T-cell (primary cell): ENCODE results near the gene SCN8A. TPM values are rescaled to one million over a fixed set of nuclear protein-coding genes. Genes with fewer than 3 reads are reported as not detected.

ENCODE experiments used
- ATAC-seq, 4 experiments: fragments of 200-7000 bp in 3 of 4; fragments of 150-1000 bp in 1 of 4; cut with Tn5 transposase; replicated peaks in 1 of 4; 1 replicate in 3 of 4; 2 replicates in 1 of 4; pipeline ENCODE4 v1.10.0; 2021; ENCODE audit warnings: moderate library complexity in 3 of 4, mild to moderate bottlenecking in 2 of 4, moderate number of reproducible peaks in 1 of 4
- CTCF ChIA-PET, 2 donors: fragments of 300-600 bp; sonication (Branson Sonifier 250); formaldehyde crosslinking; loops; one replicate each; lab custom pipeline; 2022; ENCODE audit warnings: antibody characterized with exemption in 2 of 2; lab: Charles Lee
- POLR2A ChIA-PET, 2 donors: fragments of 300-600 bp; sonication (Branson Sonifier 250); formaldehyde crosslinking; loops; one replicate each; lab custom pipeline; 2022; ENCODE audit warnings: antibody characterized with exemption in 2 of 2; lab: Charles Lee
- DNase-seq, 35 experiments: peaks; one replicate each; pipeline versions ENCODE4 v3.0.0 to v3.0.0-alpha.2; 2013 to 2023
- H3K27ac ChIP-seq: one replicate; pipeline ENCODE4 v1.5.1; 2013; ENCODE audit warnings: low read length
- H3K27me3 ChIP-seq, 2 experiments: replicated peaks in 1 of 2; 1 replicate in 1 of 2; 2 replicates in 1 of 2; pipeline versions ENCODE4 v1.6.1 to v1.7.0; 2013; ENCODE audit warnings: low read length in 1 of 2, mixed read lengths in 1 of 2; ENCODE audit not compliant: control insufficient read depth in 2 of 2, insufficient read depth in 2 of 2; ENCODE audit errors: extremely low read depth in 1 of 2
- H3K36me3 ChIP-seq, 2 donors: 1 replicate in 1 of 2; 2 replicates in 1 of 2; pipeline versions ENCODE4 v1.6.1 to v1.7.0; 2013; ENCODE audit warnings: low read length in 1 of 2; ENCODE audit not compliant: control insufficient read depth in 2 of 2, insufficient read depth in 1 of 2; ENCODE audit errors: extremely low read depth in 1 of 2
- H3K4me1 ChIP-seq, 2 experiments: 1 replicate in 1 of 2; 2 replicates in 1 of 2; pipeline versions ENCODE4 v1.6.1 to v1.7.0; 2013; ENCODE audit warnings: low read length in 2 of 2, mixed read lengths in 1 of 2; ENCODE audit not compliant: insufficient read depth in 2 of 2, control insufficient read depth in 1 of 2; ENCODE audit errors: extremely low read depth in 1 of 2
- H3K4me3 ChIP-seq, 2 donors: 1 replicate in 1 of 2; 2 replicates in 1 of 2; pipeline versions ENCODE4 v1.5.1 to v1.7.0; 2013; ENCODE audit warnings: mild to moderate bottlenecking in 2 of 2, low read length in 1 of 2, moderate library complexity in 1 of 2; ENCODE audit not compliant: control insufficient read depth in 1 of 2; ENCODE audit errors: extremely low read depth in 1 of 2
- H3K9me3 ChIP-seq: 2 replicates; pipeline ENCODE4 v1.7.0; 2013
- H3K27ac Mint-ChIP-seq, 2 donors: one replicate each; pipeline ENCODE4 v1.8.0; 2020 to 2021; ENCODE audit warnings: mild to moderate bottlenecking in 2 of 2, mixed read lengths in 2 of 2
- H3K27me3 Mint-ChIP-seq, 2 donors: one replicate each; pipeline ENCODE4 v1.8.0; 2021 to 2022; ENCODE audit warnings: mixed read lengths in 2 of 2
- H3K36me3 Mint-ChIP-seq: one replicate; pipeline ENCODE4 v1.8.0; 2021; ENCODE audit warnings: mixed read lengths
- H3K4me1 Mint-ChIP-seq, 3 donors: one replicate each; pipeline ENCODE4 v1.8.0; 2020 to 2022; ENCODE audit warnings: mixed read lengths in 3 of 3, mild to moderate bottlenecking in 1 of 3
- H3K4me3 Mint-ChIP-seq, 3 donors: one replicate each; pipeline ENCODE4 v1.8.0; 2020 to 2022; ENCODE audit warnings: mild to moderate bottlenecking in 3 of 3, mixed read lengths in 3 of 3, moderate library complexity in 3 of 3
- H3K9me3 Mint-ChIP-seq, 3 donors: one replicate each; pipeline ENCODE4 v1.8.0; 2020 to 2022; ENCODE audit warnings: mixed read lengths in 3 of 3
- WGBS: methylation state at CpG from one replicate; pipeline ENCODE4 v1.1.5; 2013; ENCODE audit warnings: missing lambda C conversion rate; ENCODE audit not compliant: insufficient coverage; 5-methylcytosine and 5-hydroxymethylcytosine counted together
- total RNA-seq, 35 experiments: library from RNA in 6 of 35; stranded (reverse) in 6 of 35; fragments of 120-200 nt in 1 of 35; gene quantifications; one replicate each; pipeline versions ENCODE4 v1.2.1 to v1.2.4 and lab custom pipeline; 2013 to 2026

Gene SCN8A
- total RNA-seq, 5 donors from 2014 or later (not counting 1 experiment from before 2014, with no cell fraction given), result 0.41 to 1.0 (median 0.53) TPM

GRCh38 chr12:51689983-51690382, 99.0 kb downstream of the SCN8A start:
- Histone ChIP-seq H3K27me3 (peaks cover 0 to 3% of the 10 kb centered on the region in 2 experiments), H3K4me1 (peaks cover 0 to 15% of the 10 kb centered on the region in 2 experiments), H3K4me3 (no peak overlapping the region), H3K9me3 (no peaks in the 10 kb centered on the region), H3K27ac (no peak overlapping the region), H3K36me3 (no peaks in the 10 kb centered on the region)
- no peak overlapping the region for H3K27ac Mint-ChIP-seq
- peaks cover 0 to 3% of the 10 kb centered on the region in 2 donors for H3K27me3 Mint-ChIP-seq
- no peaks in the 10 kb centered on the region for H3K36me3 Mint-ChIP-seq
- ATAC-seq (no peak), DNase-seq (no peak)
- no peak overlapping the region for H3K4me3 Mint-ChIP-seq
- no CpG with 5 or more reads among the region's 4 CpGs for WGBS
- ChIA-PET POLR2A (no interaction called here), CTCF (no interaction called here)
- H3K9me3 Mint-ChIP-seq, result no peaks in the 10 kb centered on the region
- peaks cover 0 to 5% (median 4%) of the 10 kb centered on the region in 3 donors for H3K4me1 Mint-ChIP-seq

DNA sequence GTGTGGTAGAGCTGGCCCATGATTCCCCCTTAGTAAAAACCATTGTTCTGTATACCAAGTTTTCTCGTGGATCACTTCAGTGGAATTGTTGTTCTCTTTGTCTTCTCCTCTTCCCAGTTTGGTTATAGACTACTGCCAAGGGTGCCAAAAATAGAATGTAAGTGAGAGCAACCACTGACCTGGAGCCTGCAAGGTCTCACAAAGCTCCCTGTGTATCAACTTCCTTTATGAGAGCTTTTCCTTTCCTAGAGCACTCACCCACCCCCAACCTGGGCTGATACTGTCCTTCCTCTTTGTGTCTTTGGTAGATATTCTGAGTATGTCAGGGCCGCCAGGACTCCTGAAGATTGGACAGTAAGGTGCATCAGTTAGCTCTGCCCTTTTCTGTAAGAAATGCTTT, 101.0 kb downstream of the SCN8A start:
- no peak overlapping the region for H3K4me3 Mint-ChIP-seq
- H3K4me1 Mint-ChIP-seq, result peaks cover 0 to 2% (median 1%) of the 10 kb centered on the region in 3 donors
- ChIA-PET CTCF (no interaction called here), POLR2A (no interaction called here)
- no CpG with 5 or more reads among the region's 2 CpGs for WGBS
- DNase-seq (no peak), ATAC-seq (no peak)
- H3K27me3 Mint-ChIP-seq, result peaks cover 0 to 4% of the 10 kb centered on the region in 2 donors
- Histone ChIP-seq H3K9me3 (no peaks in the 10 kb centered on the region), H3K27me3 (peaks cover 0 to 3% of the 10 kb centered on the region in 2 experiments), H3K4me3 (no peak overlapping the region), H3K27ac (no peak overlapping the region), H3K36me3 (no peaks in the 10 kb centered on the region), H3K4me1 (peaks cover 0 to 8% of the 10 kb centered on the region in 2 experiments)
- H3K36me3 Mint-ChIP-seq, result no peaks in the 10 kb centered on the region
- no peak overlapping the region for H3K27ac Mint-ChIP-seq
- no peaks in the 10 kb centered on the region for H3K9me3 Mint-ChIP-seq

DNA sequence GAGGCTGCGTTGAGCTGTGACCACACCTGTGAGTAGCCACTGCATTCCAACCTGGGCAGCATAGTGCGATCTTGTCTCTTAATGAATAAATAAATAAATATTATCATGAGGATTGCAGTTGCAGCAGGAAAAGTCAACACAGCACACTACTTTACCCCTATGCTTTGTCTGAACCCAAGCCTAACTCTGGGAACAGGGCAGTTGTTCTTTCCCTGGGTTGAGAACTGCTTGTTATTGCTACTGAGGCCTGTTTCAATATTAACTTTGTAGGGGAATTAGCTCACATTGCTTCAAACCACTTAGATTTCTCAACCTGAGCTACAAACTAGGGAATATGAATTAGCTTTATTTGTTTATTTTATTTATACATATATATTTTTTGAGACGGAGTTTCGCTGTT, 102.5 kb downstream of the SCN8A start:
- ChIA-PET CTCF (no interaction called here), POLR2A (no interaction called here)
- H3K4me1 ChIP-seq, result no peaks in the 10 kb centered on the region
- H3K27me3 ChIP-seq, result peaks cover 0 to 3% of the 10 kb centered on the region in 2 experiments
- DNase-seq (no peak), ATAC-seq (no peak)
- H3K36me3 ChIP-seq, result no peaks in the 10 kb centered on the region
- no peak overlapping the region for H3K27ac ChIP-seq
- no peak overlapping the region for H3K4me3 ChIP-seq
- no peaks in the 10 kb centered on the region for H3K4me1 Mint-ChIP-seq
- peaks cover 4% of the 10 kb centered on the region in 2 donors for H3K27me3 Mint-ChIP-seq
- no peak overlapping the region for H3K27ac Mint-ChIP-seq
- H3K9me3 Mint-ChIP-seq, result no peaks in the 10 kb centered on the region
- no peaks in the 10 kb centered on the region for H3K36me3 Mint-ChIP-seq
- WGBS, result 100% methylated on average over 1 of the region's 4 CpGs
- H3K4me3 Mint-ChIP-seq, result no peak overlapping the region
- H3K9me3 ChIP-seq, result no peaks in the 10 kb centered on the region

DNA sequence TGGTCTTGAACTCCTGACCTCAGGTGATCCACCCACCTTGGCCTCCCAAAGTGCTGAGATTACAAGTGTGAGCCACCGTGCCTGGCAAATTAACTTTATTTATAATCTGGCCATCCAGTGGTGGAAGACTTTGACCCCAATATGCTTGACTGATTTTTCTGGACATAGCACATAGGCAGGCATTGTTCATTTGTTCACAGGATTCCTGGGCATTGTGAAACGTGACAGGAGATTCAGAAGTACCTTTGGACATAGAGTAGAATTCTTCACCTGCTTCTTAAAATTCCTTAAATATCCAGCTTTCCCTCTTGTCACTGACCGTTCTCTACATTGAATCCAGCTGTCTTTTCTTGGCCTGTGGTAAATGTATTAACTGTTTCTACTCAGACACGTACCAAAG, 103.1 kb downstream of the SCN8A start:
- Mint-ChIP-seq H3K9me3 (no peaks in the 10 kb centered on the region), H3K27ac (no peak overlapping the region), H3K36me3 (no peaks in the 10 kb centered on the region), H3K4me3 (no peak overlapping the region), H3K4me1 (no peaks in the 10 kb centered on the region), H3K27me3 (peaks cover 7 to 8% of the 10 kb centered on the region in 2 donors)
- Histone ChIP-seq H3K27me3 (peaks cover 0 to 3% of the 10 kb centered on the region in 2 experiments), H3K4me1 (no peaks in the 10 kb centered on the region), H3K9me3 (no peaks in the 10 kb centered on the region), H3K36me3 (no peaks in the 10 kb centered on the region), H3K27ac (no peak overlapping the region), H3K4me3 (no peak overlapping the region)
- POLR2A ChIA-PET, result no interaction called here
- CTCF ChIA-PET, result no interaction called here
- ATAC-seq (no peak), DNase-seq (no peak)
- 75% methylated on average over 1 of the region's 4 CpGs for WGBS

GRCh38 chr12:51695241-51696010, 104.4 kb downstream of the SCN8A start:
- Histone ChIP-seq H3K36me3 (no peaks in the 10 kb centered on the region), H3K27ac (no peak overlapping the region), H3K4me3 (no peak overlapping the region), H3K27me3 (no peaks in the 10 kb centered on the region), H3K4me1 (no peaks in the 10 kb centered on the region), H3K9me3 (no peaks in the 10 kb centered on the region)
- no peak overlapping the region for H3K4me3 Mint-ChIP-seq
- ATAC-seq (no peak), DNase-seq (no peak)
- 86% methylated on average over 1 of the region's 1 CpG for WGBS
- no peak overlapping the region for H3K27ac Mint-ChIP-seq
- no peaks in the 10 kb centered on the region for H3K4me1 Mint-ChIP-seq
- ChIA-PET CTCF (interaction anchor here in 1 of 2 donors (1.2 kb wide), 1 partner anchor 14 kb away, joined by 3 read pairs; no protein-coding TSS in a partner anchor), POLR2A (no interaction called here)
- no peaks in the 10 kb centered on the region for H3K9me3 Mint-ChIP-seq
- no peaks in the 10 kb centered on the region for H3K36me3 Mint-ChIP-seq
- peaks cover 7 to 8% of the 10 kb centered on the region in 2 donors for H3K27me3 Mint-ChIP-seq

DNA sequence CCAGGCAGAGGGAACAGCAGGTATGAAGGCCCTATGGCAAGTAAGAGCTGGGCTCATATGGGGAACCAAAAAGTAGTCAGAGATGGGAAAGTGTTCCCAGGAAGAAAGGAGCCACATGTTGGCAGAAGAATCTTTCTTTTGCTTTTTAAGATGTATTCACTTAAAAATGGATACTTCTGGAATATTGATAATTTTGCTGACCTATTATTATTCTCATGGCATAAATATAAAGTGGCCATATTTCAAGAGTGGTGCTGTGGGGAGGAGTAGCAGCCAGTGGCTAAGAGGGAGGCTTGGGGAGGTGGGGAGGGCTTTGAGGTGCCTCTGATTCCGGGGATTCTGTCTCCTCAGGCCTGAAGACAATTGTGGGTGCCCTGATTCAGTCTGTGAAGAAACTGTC, 108.2 kb downstream of the SCN8A start:
- H3K27ac ChIP-seq, result no peak overlapping the region

More for the DNA sequence above, 108.2 kb downstream of the SCN8A start:
- Mint-ChIP-seq H3K4me1 (no peaks in the 10 kb centered on the region), H3K27me3 (peaks cover 6 to 8% of the 10 kb centered on the region in 2 donors), H3K4me3 (no peak overlapping the region), H3K36me3 (no peaks in the 10 kb centered on the region), H3K27ac (no peak overlapping the region), H3K9me3 (no peaks in the 10 kb centered on the region)
- POLR2A ChIA-PET, result no interaction called here
- CTCF ChIA-PET, result no interaction called here
- H3K4me3 ChIP-seq, result no peak overlapping the region
- no peaks in the 10 kb centered on the region for H3K9me3 ChIP-seq
- no peaks in the 10 kb centered on the region for H3K36me3 ChIP-seq
- DNase-seq, result no peak
- H3K27me3 ChIP-seq, result no peaks in the 10 kb centered on the region
- no peak for ATAC-seq
- 90% methylated on average over 1 of the region's 1 CpG for WGBS
- H3K4me1 ChIP-seq, result no peaks in the 10 kb centered on the region
